Myocyte (in vitro differentiated cells): Measurements from ENCODE around the gene RHOT2. TPM values are rescaled to one million over a fixed set of nuclear protein-coding genes. Genes with fewer than 3 reads are reported as not detected.
A peak's percentile ranks its signal among the peaks of the same experiment; 100 is the strongest.

Source experiments
- DNase-seq: peaks from one replicate; pipeline ENCODE4 v3.0.0-alpha.2; 2012; ENCODE audit warnings: low read depth
- total RNA-seq: library from RNA; depleted of rRNA; stranded (reverse); fragments of >200 nt; gene quantifications from 2 replicates; pipeline ENCODE4 v1.2.3, GENCODE V29; 2014

RHOT2 gene
- total RNA-seq, 1 donor from 2014 or later: 73.9 TPM

DNA sequence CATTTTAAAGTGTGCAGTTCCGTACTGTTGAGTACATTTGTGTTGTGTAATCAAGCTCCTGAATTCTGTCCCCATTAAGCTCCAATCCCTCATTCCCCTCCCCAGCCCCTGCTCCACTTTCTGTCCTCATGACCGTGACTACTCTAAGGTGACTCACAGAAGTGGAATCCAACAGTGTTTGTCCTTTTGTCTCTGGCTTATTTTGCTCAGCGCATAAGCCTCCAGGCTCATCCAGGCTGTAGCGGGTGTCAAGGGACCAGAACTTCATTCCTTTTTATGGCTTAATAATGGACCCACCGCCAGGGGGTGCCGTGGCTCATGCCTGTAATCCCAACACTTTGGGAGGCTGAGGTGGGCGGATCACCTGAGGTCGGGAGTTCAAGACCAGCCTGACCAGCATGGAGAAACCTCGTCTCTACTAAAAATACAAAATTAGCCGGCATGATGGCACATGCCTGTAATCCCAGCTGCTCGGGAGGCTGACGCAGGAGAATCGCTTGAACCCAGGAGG is 44.9 kb downstream of the RHOT2 start:
- DNase-seq: peak; percentile 93

DNA sequence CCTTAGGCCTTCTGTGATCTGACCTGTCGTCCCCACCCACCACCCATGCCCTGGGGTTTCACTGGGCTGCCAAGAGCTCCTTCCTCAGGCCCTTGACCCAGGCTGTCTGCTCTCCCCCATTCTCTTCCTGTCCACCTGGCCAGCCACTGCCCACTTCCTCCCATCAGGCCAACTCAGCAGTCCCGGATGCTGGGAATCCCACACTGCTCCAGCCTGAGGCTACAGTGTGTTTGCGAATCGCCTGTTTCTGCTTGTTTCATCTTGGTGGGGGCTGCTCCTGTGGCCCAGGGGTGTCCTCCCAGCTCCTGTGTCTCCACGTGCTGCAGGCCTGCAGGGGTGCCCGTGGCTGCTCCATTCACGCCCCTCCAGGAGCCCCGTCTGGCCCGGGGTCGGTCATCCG is 46.1 kb downstream of the RHOT2 start:
- DNase-seq: no peak

DNA sequence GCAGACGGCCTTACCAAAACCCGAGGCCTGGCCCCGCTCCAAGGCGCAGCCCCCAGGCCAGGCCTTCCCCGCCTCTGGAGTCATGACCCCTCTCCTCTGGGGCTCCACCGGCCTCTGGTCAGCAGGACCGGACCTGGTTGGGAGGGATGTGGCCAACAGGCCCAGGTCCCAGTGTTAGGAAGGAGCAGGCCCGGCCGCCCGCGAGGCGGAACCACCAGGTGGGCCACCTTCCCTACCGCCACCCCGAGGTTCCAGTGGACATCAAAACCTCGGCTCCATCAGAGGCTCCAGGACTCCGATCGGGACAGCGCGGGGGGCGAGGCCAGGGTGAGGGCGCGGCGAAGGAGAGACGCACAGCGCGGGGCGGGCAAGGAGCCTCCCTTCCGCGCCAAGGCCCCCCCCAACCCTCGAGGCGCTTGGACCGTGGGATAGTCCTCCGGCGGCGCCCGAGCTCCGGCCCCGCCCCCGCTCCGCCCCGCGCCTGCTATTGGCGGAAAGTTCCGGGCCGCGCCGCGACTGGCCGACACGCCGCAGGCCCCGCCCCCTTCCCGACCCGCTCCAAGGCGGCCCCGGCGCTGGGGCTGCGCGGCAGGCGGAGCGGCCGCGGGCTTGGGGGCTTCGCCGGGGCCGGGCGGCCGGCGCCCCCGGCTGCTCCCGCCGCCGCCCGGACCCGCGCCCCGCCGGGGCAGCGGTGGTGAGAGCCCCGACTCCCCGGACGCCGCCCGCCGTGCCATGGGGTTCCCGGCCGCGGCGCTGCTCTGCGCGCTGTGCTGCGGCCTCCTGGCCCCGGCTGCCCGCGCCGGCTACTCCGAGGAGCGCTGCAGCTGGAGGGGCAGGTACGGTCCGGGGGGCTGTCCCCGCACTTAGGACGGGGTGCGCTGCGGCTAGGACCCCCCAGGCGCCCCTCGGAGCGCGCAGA is 46.9 kb downstream of the RHOT2 start, which contains the start of gene METRN:
Gene METRN, plus strand, starts transcription at position 561 of the 919 bp plus-strand sequence. Its CDS starts 172 bp downstream, at position 733.
- peak; percentile 86 for DNase-seq

DNA sequence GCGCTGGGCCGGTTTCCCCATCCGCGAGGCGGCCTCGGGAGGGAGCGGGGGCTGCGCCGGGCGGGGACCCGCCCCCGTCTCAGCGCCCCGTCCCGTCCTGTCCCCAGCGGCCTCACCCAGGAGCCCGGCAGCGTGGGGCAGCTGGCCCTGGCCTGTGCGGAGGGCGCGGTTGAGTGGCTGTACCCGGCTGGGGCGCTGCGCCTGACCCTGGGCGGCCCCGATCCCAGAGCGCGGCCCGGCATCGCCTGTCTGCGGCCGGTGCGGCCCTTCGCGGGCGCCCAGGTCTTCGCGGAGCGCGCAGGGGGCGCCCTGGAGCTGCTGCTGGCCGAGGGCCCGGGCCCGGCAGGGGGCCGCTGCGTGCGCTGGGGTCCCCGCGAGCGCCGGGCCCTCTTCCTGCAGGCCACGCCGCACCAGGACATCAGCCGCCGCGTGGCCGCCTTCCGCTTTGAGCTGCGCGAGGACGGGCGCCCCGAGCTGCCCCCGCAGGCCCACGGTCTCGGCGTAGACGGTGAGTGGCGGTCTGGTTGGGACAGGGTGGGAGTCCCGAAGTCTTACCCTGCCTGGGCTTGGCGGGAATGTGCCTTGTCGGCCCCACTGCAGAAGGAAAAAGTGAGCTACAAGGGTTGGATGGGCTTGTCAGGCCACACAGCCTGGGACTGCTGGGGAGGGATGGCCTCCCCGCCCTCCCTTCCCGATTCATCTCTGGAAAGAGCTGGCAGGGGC is 47.7 kb downstream of the RHOT2 start:
- DNase-seq: peak; percentile 45

DNA sequence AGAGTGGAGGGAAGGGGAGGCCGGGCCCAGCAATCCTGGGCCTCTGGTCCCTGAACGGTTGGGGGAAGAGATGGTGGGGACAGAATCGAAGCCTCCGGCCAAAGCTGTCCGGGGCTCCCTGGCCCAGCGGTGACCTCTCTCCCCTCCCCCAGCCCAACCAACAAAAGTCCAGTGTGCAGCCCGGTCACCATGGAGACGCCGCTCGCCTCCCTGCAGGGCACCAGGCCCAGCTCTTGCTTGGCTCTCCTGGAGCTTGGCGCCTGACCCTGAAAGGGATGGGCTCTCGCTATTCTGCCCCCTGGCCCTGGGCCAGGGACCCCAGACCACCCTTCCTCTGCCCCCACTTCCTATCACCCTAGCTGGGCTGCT is 48.3 kb downstream of the RHOT2 start:
- DNase-seq: no peak

DNA sequence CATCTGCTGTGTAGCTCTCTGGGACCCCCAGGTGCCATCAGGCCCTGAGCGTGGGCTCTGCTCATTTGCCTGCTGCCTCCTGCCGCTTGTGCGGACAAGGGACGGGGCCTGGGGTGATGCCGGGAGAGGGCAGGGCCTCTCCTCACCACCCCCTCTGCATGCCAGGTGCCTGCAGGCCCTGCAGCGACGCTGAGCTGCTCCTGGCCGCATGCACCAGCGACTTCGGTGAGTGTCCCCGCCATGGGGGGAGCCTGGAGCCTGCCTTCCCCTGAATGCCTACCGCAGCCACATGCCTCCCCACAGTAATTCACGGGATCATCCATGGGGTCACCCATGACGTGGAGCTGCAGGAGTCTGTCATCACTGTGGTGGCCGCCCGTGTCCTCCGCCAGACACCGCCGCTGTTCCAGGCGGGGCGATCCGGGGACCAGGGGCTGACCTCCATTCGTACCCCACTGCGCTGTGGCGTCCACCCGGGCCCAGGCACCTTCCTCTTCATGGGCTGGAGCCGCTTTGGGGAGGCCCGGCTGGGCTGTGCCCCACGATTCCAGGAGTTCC is 48.9 kb downstream of the RHOT2 start:
- no peak for DNase-seq

DNA sequence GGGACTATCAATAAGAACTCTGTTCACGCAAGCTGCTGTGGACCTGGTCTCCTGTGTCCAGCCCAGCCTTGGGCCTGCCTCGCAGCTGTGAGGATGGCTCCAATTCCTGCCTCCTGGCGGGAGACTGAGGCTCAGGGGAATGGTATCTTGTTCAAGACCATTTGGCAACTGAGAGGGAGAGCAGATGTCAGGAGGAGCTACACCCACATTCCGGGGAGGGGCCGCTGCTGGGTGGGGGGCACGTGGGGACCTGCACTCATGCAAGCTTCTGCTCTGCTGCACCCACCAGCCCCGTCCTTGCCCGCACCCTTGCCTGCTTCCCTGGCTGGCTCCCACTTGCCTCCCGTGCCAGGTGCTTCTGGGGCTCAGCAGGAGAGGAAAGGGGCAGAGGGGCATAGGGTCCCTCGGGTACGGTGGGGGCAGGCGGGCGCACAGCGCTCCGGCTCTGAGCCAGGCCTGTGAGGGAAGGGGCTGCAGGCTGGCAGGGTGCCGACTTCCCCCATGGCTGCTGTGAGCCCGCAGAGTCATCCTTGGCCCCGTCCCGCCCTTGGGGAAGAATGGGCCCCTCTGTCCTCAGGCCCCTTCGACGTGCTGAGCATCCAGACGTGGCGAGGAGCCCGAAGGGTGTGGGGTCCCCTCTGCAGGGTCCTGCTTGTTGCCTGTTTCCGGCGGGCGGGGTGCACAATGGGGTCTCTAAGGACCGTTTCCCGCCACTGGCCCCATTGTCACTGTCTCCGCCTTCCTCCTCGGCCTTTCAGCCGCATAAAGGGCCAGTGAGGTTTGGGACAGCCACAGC is 49.7 kb downstream of the RHOT2 start:
- no peak for DNase-seq

DNA sequence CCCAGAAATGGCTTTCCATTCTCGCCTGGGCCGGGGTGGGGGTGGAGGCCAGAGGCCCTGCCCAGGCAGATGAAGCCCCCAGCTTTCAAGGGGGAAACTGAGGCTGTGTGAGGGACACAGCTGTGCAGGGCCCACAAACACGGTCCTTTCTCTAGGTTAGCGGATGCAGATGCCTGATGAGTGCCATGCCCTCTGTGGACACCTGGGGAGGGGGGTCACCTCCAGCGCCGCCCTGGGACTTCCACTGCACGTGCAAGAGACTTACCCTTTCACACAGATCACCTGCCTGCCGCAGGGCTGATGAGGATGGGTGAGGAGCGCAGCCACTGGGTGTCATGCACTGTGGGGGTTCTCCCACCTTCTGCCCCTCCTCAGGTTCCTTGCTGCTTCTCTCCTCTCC is 50.5 kb downstream of the RHOT2 start:
- DNase-seq: no peak

DNA sequence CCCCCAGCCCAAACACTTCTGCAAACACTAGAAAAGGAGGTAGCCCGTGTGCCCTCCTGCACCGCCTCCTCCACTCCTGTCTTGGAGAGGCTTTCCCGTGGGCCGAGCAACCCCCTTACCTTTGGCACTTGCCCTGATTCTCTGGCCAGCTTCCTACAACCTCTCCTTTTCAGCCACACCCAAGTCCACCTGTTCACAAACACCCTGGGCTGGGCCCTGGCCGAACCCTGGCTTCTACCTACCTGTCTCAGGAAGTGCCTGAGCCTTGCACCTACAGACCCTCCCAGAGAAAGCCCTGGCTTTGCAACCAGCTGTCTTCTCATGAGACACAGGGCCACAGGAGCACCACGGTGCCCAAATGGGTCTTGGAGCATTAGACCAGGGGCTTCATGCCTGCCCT is 51.0 kb downstream of the RHOT2 start:
- no peak for DNase-seq

DNA sequence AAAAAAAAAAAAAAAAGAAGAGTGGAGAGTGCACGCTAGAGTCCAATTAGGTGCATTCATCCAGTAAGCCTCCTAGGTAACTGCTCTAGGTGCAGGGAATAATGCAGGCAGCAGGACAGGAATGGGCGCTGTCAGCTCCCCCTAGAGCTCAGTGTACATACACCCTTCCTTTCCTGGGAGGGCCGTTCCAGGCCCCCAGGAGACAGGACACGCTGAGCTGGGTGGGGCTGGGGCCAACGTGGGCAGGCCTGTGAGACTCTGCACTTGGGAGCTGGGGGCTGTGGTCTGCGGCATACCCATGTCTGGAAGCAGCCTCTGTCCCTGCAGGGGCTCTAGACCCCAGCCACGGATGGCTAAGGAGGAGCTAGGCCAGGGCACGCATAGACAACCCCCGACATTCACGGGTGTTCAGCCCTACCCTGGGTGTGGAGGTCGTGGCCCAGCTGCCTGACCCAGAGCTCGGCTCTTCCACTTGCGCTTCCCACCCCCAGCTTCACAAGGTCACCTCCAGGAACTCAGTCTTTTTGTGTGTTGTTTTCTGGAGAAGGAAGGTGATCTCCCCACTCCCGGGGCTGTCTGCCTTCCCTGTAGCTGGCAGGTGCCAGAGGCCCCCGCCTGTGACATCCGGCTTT is 52.0 kb downstream of the RHOT2 start:
- DNase-seq: peak; percentile 40

DNA sequence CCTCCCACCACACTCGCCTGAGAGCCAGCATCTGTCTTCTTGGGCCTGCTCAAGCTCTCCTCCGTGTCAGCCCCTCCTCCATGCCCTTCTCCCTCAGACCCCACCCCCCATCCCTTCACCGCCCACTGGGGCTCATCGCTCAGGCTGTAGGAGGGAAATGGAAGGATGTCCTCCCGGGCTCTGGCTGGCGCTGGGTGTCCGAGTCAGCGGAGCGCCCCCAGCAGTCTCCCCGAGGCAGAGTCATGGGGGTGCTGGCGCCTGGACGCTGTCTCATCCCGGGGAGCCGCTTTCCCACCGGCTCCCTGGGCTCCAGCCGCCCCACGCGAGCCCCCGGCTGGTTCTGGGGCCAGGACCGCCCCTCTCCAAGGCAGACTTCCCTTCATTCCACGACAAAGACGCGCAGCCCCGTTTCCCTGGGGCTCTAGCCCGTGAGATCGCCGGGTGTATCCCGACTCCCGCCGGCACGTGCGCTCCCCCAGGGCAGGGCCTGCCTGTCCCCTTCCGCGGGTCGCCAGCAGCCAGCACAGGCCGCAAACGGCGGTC is 52.6 kb downstream of the RHOT2 start:
- DNase-seq: peak; percentile 87

DNA sequence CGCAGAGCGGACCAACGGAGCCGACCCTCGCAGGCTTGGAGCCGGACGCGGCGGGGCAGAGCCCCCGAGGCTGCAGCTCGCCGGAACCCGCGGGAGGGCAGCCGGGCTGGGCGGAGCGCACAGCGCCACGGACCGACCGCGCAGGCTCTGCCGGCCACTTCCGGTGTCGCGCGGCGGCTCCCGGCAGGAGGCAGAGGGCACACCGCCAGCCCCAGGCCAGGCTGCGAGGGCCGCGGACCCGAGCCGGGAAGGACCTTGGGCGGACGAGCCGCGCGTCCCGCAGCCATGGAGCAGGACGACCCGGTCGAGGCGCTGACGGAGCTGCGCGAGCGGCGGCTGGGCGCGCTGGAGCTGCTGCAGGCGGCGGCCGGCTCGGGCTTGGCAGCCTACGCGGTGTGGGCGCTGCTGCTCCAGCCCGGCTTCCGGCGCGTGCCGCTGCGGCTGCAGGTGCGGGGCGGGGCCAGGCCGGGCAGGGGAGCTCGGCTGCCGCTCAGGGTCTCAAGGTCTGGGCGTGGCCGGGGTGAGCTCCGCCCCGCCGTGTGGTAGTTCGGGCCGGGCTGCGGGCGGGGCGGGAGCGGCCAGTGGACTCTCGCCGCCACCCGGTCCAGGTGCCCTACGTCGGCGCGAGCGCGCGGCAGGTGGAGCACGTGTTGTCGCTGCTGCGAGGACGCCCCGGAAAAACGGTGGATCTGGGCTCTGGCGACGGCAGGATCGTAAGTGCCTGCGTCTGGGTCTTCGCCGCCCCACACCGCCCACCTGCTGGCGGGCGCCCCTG is 53.2 kb downstream of the RHOT2 start, which contains the start of gene ANTKMT:
Gene ANTKMT, plus strand, starts transcription at position 157 of the 775 bp plus-strand sequence. Its CDS starts 129 bp downstream, at position 286.
- peak; percentile 79 for DNase-seq

DNA sequence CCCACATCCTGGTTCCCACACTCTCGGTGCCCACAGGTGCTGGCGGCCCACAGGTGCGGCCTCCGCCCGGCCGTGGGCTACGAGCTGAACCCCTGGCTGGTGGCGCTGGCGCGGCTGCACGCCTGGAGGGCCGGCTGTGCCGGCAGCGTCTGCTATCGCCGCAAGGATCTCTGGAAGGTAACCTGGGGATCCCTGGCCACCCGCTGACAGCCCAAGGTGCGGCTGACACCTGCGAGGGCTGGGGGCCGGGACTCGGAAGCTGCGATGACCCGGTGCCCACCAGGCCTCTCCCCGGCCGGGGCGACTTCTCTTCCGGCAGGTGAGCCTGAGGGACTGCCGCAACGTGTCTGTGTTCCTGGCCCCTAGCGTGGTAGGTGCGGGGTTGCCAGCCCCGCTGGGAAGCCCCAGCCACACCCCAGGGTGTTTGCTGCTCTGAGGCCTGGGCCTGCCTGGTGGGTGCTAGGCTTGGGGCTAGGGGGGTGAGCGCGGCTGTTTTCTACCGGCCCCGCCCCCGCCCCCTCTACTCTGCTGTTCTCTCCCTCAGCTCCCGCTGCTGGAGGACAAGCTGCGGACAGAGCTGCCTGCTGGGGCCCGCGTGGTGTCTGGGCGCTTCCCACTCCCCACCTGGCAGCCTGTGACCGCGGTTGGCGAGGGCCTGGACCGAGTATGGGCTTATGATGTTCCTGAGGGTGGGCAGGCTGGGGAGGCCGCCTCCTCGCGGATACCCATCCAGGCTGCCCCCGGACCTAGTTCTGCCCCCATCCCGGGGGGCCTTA is 54.0 kb downstream of the RHOT2 start:
- no peak for DNase-seq

DNA sequence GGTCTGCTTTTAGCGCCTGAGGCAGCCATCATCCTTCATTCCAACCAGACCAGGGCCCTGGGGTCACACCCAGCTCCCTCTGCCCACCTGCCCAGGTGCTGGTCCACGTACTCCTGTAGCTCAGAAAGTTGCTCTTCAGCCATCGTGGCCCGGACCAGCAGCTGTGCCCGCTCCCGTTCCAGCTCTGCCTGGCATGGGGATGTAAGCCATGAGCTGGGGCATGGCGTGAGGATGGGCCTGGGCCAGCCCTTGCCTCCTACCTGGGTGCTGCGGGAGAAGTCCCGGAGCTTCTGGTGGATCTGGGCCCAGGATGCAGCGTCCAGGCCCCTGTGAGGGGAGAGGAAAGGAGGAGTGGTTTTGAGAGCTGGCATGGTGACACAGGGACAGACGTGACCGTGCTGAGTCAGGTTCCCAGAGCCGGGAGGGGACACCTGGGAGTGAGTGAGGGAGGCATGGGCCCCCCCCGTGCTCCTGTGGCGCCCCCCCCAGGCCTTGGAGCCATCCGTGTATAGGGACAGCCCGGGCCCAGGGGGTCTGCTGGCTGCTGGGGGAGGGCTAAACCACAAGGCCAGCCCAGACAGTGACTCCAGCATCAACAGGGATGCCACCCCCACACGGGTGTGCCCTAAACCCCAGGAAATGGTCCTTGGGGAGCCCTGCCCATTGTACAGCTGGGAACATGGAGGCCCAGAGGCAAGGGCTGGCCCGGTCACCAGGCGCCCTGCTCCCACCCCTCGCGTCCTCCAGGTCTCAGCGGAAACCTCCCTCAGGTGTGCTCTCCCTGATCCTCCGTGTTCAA is 55.1 kb downstream of the RHOT2 start:
- no peak for DNase-seq

DNA sequence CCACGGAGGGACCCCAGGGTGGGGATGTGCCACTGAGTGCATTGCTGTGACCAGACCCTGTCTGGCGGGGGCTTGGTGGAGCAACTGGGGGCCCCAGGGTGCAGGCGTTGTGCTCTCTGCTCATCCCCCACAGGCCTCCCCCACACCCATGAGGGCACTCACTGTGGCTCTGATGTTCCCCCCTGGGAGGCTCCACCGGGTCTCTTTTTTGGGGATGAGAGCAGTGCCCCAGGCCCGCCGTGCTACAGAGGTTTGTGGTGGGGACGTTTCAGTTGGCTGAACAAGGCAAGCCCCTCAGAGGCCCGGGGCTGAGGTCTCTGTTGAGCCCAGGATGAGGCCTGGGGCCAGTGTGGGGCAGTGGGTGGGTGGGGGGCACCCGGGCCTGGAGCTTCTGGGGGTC is 55.8 kb downstream of the RHOT2 start:
- no peak for DNase-seq
